Measurements from ENCODE around the gene NARF.
A peak's percentile ranks its signal among the peaks of the same experiment; 100 is the strongest.
"Not testable (repeated sequence)": the region's sequence is repeated elsewhere in the genome, so short reads cannot be mapped to it uniquely, and the experiment has no call there.

Gene NARF

DNA sequence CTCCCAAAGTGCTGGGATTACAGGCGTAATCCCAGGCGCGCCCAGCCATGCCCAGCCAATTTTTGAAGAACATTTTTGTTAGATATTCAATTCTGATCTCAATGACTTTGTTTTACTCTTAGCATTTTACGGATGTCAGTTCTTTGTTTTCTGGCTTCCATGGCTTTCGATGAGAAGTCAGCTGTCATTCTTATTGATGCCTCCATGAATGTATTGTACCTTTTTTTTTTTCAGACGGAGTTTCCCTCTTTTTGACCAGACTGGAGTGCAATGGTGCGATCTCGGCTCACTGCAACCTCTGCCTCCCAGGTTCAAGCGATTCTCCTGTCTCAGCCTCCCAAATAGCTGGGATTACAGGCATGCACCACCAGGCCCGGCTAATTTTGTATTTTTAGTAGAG lies 55.3 kb downstream of the NARF start:
- not testable (repeated sequence) for H3K4me1 ChIP-seq (ENCODE audit: control insufficient read depth in 2 of 2, insufficient read depth in 2 of 2, low read length in 2 of 2); H3K27ac ChIP-seq (ENCODE audit: low read depth in 2 of 2, low read length in 2 of 2); H3K4me3 ChIP-seq (ENCODE audit: low read length in 2 of 2); H3K9me3 ChIP-seq (ENCODE audit: control insufficient read depth in 2 of 2, low read length in 2 of 2); H3K9ac ChIP-seq (ENCODE audit: low read depth in 1 of 2, low read length in 2 of 2); H3K27me3 ChIP-seq (ENCODE audit: control insufficient read depth in 2 of 2, insufficient read depth in 2 of 2, low read length in 2 of 2); H3K36me3 ChIP-seq (ENCODE audit: control insufficient read depth in 2 of 2, insufficient read depth in 2 of 2, low read length in 2 of 2)

DNA sequence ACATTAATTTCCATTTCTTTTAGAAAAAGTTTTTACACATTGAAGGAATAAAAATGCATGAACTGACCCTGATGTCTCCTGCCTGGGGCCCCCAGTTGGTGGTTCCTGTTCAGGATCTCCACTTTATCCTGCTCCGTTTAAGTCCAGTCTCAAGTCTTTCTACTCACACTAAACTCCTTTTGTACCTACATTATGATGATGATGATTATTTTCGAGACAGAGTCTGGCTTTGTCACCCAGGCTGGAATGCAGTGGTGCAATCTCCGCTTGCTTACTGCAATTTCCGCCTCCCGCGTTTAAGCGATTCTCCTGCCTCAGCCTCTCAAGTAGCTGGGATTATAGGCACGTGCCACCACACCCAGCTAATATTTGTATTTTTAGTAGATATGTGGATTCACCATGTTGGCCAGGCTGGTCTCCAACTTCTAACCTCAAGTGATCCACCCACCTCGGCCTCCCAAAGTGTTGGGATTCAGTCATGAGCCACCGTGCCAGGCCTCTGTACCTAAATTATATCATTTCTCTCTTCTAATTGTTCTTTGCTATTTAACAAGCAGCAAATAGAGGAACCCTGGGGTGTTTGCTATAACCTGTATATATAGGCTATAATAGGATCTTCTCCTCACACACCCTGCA lies 58.8 kb downstream of the NARF start:
- Histone ChIP-seq H3K9me3 (ENCODE audit: control insufficient read depth in 2 of 2, low read length in 2 of 2) (no peaks in the 10 kb centered on the region), H3K4me3 (ENCODE audit: low read length in 2 of 2) (no peak overlapping the region), H3K4me1 (ENCODE audit: control insufficient read depth in 2 of 2, insufficient read depth in 2 of 2, low read length in 2 of 2) (peaks cover 2 to 6% of the 10 kb centered on the region in 2 donors), H3K27me3 (ENCODE audit: control insufficient read depth in 2 of 2, insufficient read depth in 2 of 2, low read length in 2 of 2) (no peaks in the 10 kb centered on the region), H3K9ac (ENCODE audit: low read depth in 1 of 2, low read length in 2 of 2) (no peak overlapping the region), H3K36me3 (ENCODE audit: control insufficient read depth in 2 of 2, insufficient read depth in 2 of 2, low read length in 2 of 2) (no peaks in the 10 kb centered on the region), H3K27ac (ENCODE audit: low read depth in 2 of 2, low read length in 2 of 2) (no peak overlapping the region)

DNA sequence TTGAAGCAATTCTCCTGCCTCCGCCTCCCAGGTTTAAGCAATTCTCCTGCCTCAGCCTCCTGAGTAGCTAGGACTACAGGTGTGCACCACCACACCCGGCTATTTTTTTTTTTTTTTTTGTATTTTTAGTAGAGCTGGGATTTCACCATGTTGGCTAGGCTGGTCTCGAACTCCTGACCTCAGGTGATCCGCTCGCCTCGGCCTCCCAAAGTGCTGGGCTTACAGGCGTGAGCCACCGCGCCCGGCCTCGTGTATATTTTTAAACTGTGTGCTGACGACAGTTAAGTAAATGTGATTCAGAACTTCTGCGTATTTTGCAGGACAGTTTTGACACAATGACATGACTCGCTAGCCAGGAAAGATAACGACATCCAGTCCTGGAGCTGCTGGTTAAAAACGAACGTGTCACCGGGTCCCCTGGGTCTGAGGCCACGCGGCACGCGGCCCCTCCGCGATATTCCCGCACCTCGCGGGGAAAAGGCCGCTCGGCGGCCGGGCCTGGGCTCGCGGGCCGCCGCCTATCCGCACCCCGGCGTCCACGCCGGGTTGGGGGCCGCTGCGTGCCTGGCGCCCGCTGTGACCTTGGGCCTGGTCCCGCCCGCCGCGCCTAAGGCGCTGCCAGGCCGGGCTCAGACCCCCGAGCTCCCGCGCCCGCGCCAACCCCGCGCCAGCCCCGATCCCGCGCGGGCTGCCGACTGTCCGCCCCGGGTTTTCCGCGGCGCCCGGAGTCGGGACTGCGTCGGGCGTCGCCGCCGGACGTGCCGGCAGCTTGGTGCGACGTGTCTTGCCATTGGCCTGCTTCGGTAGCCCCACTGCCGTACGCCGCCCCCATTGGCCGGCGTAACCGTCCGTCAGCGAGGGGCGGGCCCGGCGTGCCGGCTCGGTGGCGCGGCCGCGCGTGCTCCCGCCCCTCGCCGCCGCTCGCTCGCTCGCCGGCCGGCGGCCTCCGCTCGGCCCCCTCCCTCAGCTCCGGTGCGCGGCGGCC lies 60.6 kb downstream of the NARF start, which contains the start of gene FOXK2:
Gene FOXK2, plus strand, starts transcription at position 907 of the 985 bp plus-strand sequence. CDS start 157 bp downstream, outside the sequence.
- Histone ChIP-seq H3K4me1 (ENCODE audit: control insufficient read depth in 2 of 2, insufficient read depth in 2 of 2, low read length in 2 of 2) (peaks cover 2 to 6% of the 10 kb centered on the region in 2 donors), H3K36me3 (ENCODE audit: control insufficient read depth in 2 of 2, insufficient read depth in 2 of 2, low read length in 2 of 2) (no peaks in the 10 kb centered on the region), H3K4me3 (ENCODE audit: low read length in 2 of 2) (peak within 1 kb of the TSS; percentile 75 to 80), H3K27ac (ENCODE audit: low read depth in 2 of 2, low read length in 2 of 2) (peak within 1 kb of the TSS; percentile 90), H3K9ac (ENCODE audit: low read depth in 1 of 2, low read length in 2 of 2) (peak within 1 kb of the TSS; percentile 77 to 86), H3K9me3 (ENCODE audit: control insufficient read depth in 2 of 2, low read length in 2 of 2) (no peaks in the 10 kb centered on the region), H3K27me3 (ENCODE audit: control insufficient read depth in 2 of 2, insufficient read depth in 2 of 2, low read length in 2 of 2) (no peaks in the 10 kb centered on the region)

DNA sequence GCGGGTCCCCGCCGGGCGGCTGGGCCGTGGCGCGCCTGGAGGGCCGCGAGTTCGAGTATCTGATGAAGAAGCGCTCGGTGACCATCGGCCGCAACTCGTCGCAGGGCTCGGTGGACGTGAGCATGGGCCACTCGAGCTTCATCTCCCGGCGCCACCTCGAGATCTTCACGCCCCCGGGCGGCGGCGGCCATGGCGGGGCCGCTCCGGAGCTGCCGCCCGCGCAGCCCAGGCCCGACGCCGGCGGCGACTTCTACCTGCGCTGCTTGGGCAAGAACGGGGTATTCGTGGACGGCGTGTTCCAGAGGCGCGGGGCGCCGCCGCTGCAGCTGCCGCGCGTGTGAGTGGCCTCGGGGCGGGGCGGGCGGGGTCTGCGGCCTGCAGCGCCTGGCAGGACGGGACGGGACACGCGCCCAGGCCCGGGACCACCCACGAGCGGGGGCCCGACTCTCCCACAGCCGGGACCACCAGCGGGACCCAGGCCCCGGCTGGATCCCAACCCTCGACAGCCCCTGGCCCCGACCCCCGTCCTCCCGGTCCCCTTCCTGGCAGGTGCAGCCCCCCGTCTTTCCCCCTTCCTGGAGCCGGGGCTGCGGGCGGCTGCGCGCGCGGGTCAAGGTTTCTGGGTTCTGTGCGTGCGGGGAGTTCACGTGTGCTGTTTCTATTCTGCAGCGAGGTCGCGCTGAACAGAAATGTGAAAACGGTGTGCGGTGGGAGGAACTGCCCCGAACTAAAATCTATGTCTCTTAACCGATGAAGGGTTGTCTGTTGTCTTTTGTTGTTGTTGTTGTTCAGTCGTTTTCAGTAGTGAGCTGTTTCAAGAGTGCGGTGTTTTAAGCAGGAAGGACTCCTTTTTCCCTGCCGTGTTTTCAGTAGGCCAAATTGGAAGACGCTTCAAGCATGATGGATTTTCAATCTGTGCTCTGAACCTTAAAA lies 61.7 kb downstream of the NARF start:
- H3K27ac ChIP-seq (ENCODE audit: low read depth in 2 of 2, low read length in 2 of 2), result peak overlapping the region; percentile 42 to 63
- H3K4me3 ChIP-seq (ENCODE audit: low read length in 2 of 2), result peak overlapping the region; percentile 69 to 74
- no peaks in the 10 kb centered on the region for H3K36me3 ChIP-seq (ENCODE audit: control insufficient read depth in 2 of 2, insufficient read depth in 2 of 2, low read length in 2 of 2)
- H3K9me3 ChIP-seq (ENCODE audit: control insufficient read depth in 2 of 2, low read length in 2 of 2), result no peaks in the 10 kb centered on the region
- H3K9ac ChIP-seq (ENCODE audit: low read depth in 1 of 2, low read length in 2 of 2), result peak overlapping the region; percentile 48 to 69
- H3K4me1 ChIP-seq (ENCODE audit: control insufficient read depth in 2 of 2, insufficient read depth in 2 of 2, low read length in 2 of 2), result peaks cover 2 to 6% of the 10 kb centered on the region in 2 donors
- no peaks in the 10 kb centered on the region for H3K27me3 ChIP-seq (ENCODE audit: control insufficient read depth in 2 of 2, insufficient read depth in 2 of 2, low read length in 2 of 2)

- no peaks in the 10 kb centered on the region for H3K36me3 ChIP-seq (ENCODE audit: control insufficient read depth in 2 of 2, insufficient read depth in 2 of 2, low read length in 2 of 2)
- no peaks in the 10 kb centered on the region for H3K27me3 ChIP-seq (ENCODE audit: control insufficient read depth in 2 of 2, insufficient read depth in 2 of 2, low read length in 2 of 2)
- H3K4me3 ChIP-seq (ENCODE audit: low read length in 2 of 2), result no peak overlapping the region
- peaks cover 6 to 13% of the 10 kb centered on the region in 2 donors for H3K4me1 ChIP-seq (ENCODE audit: control insufficient read depth in 2 of 2, insufficient read depth in 2 of 2, low read length in 2 of 2)
- H3K9me3 ChIP-seq (ENCODE audit: control insufficient read depth in 2 of 2, low read length in 2 of 2), result no peaks in the 10 kb centered on the region
- H3K27ac ChIP-seq (ENCODE audit: low read depth in 2 of 2, low read length in 2 of 2), result no peak overlapping the region
- no peak overlapping the region for H3K9ac ChIP-seq (ENCODE audit: low read depth in 1 of 2, low read length in 2 of 2)
Observed at GRCh38 chr17:82524540-82524939, 66.0 kb downstream of the NARF start.

DNA sequence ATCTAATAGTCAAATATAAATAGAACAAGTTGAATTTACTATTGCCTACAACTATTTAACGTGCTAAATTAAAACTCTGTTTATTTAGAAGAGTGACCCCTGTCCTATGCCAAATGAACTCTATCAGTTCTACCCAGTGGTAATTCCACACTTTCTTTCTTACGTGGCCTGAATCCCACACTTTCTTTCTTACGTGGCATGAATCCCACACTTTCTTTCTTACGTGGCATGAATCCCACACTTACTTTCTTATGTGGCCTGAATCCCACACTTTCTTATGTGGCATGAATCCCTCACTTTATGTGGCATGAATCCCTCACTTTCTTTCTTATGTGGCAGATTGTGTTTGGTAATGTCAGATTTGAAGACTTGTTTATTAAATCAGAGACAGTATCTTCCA lies 67.2 kb downstream of the NARF start:
- Histone ChIP-seq H3K36me3 (ENCODE audit: control insufficient read depth in 2 of 2, insufficient read depth in 2 of 2, low read length in 2 of 2) (no peaks in the 10 kb centered on the region), H3K9ac (ENCODE audit: low read depth in 1 of 2, low read length in 2 of 2) (no peak overlapping the region), H3K4me3 (ENCODE audit: low read length in 2 of 2) (no peak overlapping the region), H3K27me3 (ENCODE audit: control insufficient read depth in 2 of 2, insufficient read depth in 2 of 2, low read length in 2 of 2) (no peaks in the 10 kb centered on the region), H3K4me1 (ENCODE audit: control insufficient read depth in 2 of 2, insufficient read depth in 2 of 2, low read length in 2 of 2) (peaks cover 11 to 12% of the 10 kb centered on the region in 2 donors), H3K27ac (ENCODE audit: low read depth in 2 of 2, low read length in 2 of 2) (no peak overlapping the region), H3K9me3 (ENCODE audit: control insufficient read depth in 2 of 2, low read length in 2 of 2) (no peaks in the 10 kb centered on the region)

DNA sequence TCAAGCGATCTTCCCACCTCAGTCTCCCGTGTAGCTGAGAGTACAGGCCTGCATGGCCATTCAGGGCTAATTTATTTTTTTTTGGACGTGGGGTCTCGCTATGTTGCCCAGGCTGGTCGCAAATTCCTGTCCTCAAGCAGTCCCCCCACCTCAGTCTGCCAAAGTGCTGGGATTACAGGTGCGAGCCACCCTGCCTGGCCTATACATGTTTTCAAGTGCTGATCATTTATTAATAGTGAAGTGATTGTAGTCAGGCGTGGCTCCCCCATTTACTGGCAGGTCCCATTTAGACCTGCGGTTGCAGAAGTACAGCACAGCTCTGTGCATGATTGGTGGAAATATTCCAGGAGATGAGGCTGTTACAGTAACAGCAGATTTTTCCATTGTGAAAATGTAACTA lies 69.4 kb downstream of the NARF start:
- Histone ChIP-seq H3K36me3 (ENCODE audit: control insufficient read depth in 2 of 2, insufficient read depth in 2 of 2, low read length in 2 of 2) (no peaks in the 10 kb centered on the region), H3K4me3 (ENCODE audit: low read length in 2 of 2) (no peak overlapping the region), H3K9ac (ENCODE audit: low read depth in 1 of 2, low read length in 2 of 2) (no peak overlapping the region), H3K4me1 (ENCODE audit: control insufficient read depth in 2 of 2, insufficient read depth in 2 of 2, low read length in 2 of 2) (peaks cover 7 to 13% of the 10 kb centered on the region in 2 donors), H3K27me3 (ENCODE audit: control insufficient read depth in 2 of 2, insufficient read depth in 2 of 2, low read length in 2 of 2) (no peaks in the 10 kb centered on the region), H3K27ac (ENCODE audit: low read depth in 2 of 2, low read length in 2 of 2) (no peak overlapping the region), H3K9me3 (ENCODE audit: control insufficient read depth in 2 of 2, low read length in 2 of 2) (no peaks in the 10 kb centered on the region)

GRCh38 chr17:82528484-82529265 lies 70.1 kb downstream of the NARF start:
- Histone ChIP-seq H3K27ac (ENCODE audit: low read depth in 2 of 2, low read length in 2 of 2) (peak overlapping the region in 1 of 2 donors; percentile 32), H3K27me3 (ENCODE audit: control insufficient read depth in 2 of 2, insufficient read depth in 2 of 2, low read length in 2 of 2) (no peaks in the 10 kb centered on the region), H3K9ac (ENCODE audit: low read depth in 1 of 2, low read length in 2 of 2) (no peak overlapping the region), H3K9me3 (ENCODE audit: control insufficient read depth in 2 of 2, low read length in 2 of 2) (no peaks in the 10 kb centered on the region), H3K4me1 (ENCODE audit: control insufficient read depth in 2 of 2, insufficient read depth in 2 of 2, low read length in 2 of 2) (peaks cover 7 to 13% of the 10 kb centered on the region in 2 donors), H3K36me3 (ENCODE audit: control insufficient read depth in 2 of 2, insufficient read depth in 2 of 2, low read length in 2 of 2) (no peaks in the 10 kb centered on the region), H3K4me3 (ENCODE audit: low read length in 2 of 2) (peak overlapping the region in 1 of 2 donors; percentile 5)

DNA sequence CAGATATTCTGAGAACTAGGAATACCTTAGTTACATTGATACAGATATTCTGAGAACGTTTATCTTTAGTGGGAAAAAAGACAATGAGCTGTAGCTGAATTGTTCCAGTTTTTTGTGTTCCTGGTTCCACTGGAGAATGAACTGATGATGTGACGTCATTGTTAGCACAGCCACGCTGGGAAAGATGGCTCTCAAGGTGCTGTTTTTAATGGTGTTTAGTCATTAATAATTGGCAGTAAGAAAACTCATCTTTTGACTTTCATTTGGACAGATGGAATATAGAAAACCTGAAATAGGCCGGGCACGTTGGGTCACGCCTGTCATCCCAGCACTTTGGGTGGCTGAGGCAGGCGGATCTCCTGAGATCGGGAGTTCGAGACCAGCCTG lies 71.4 kb downstream of the NARF start:
- Histone ChIP-seq H3K27ac (ENCODE audit: low read depth in 2 of 2, low read length in 2 of 2) (no peak overlapping the region), H3K9ac (ENCODE audit: low read depth in 1 of 2, low read length in 2 of 2) (no peak overlapping the region), H3K36me3 (ENCODE audit: control insufficient read depth in 2 of 2, insufficient read depth in 2 of 2, low read length in 2 of 2) (no peaks in the 10 kb centered on the region), H3K27me3 (ENCODE audit: control insufficient read depth in 2 of 2, insufficient read depth in 2 of 2, low read length in 2 of 2) (no peaks in the 10 kb centered on the region), H3K9me3 (ENCODE audit: control insufficient read depth in 2 of 2, low read length in 2 of 2) (no peaks in the 10 kb centered on the region), H3K4me3 (ENCODE audit: low read length in 2 of 2) (no peak overlapping the region), H3K4me1 (ENCODE audit: control insufficient read depth in 2 of 2, insufficient read depth in 2 of 2, low read length in 2 of 2) (peaks cover 7 to 13% of the 10 kb centered on the region in 2 donors)

Measured in mucosa of rectum (tissue), 2 donors.